ENCODE measurements around the gene EIF4H. TPM values are rescaled to one million over a fixed set of nuclear protein-coding genes. Genes with fewer than 3 reads are reported as not detected.

Gene EIF4H
- total and polyA plus RNA-seq, 2 donors (not counting 3 experiments of a cell fraction or from before 2014, with no cell fraction given), result 406 to 415 TPM

- H3K9me3 ChIP-seq (replicated peaks; ENCODE audit: control insufficient read depth, insufficient read depth, low read length), result no peaks in the 10 kb centered on the region
- POLR2A ChIA-PET, result no interaction called here
- no TSS peak for BruUV-seq (replicated peaks)
- no peak overlapping the region for H3K9ac ChIP-seq (replicated peaks; ENCODE audit: extremely low read depth, insufficient read depth, low read length)
- peaks cover 0 to 4% of the 10 kb centered on the region in 2 experiments for H3K36me3 ChIP-seq (ENCODE audit: control insufficient read depth in 2 of 2, extremely low read depth in 1 of 2, insufficient read depth in 2 of 2, low read length in 2 of 2)
- H2AFZ ChIP-seq (ENCODE audit: low read depth, low read length), result no peak overlapping the region
- H3K4me3 ChIP-seq (replicated peaks in 1 of 3; ENCODE audit: insufficient read depth in 1 of 3, low read depth in 1 of 3, low read length in 3 of 3), result peak overlapping the region in 1 of 3 experiments; percentile 2
- peaks cover 8% of the 10 kb centered on the region for H4K20me1 ChIP-seq (replicated peaks; ENCODE audit: control insufficient read depth, extremely low read depth, insufficient read depth, low read length)
- H3K79me2 ChIP-seq (ENCODE audit: control insufficient read depth, insufficient read depth, low read length), result peaks cover 73% of the 10 kb centered on the region
- intact Hi-C loops (cut with micrococcal nuclease) (loop anchor here (5.0 kb wide), 1 partner anchor 94 kb away; the partner anchor contains the start of gene LIMK1), dilution Hi-C loops (cut with MboI; ENCODE audit: extremely low pct_ligation_motif_present, low sequenced_read_pairs) (no loop called here)
- H3K4me1 ChIP-seq (ENCODE audit: control insufficient read depth, extremely low read depth, insufficient read depth, low read length), result peaks cover 33% of the 10 kb centered on the region
- H3K4me2 ChIP-seq (ENCODE audit: insufficient read depth, low read length), result peak overlapping the region; percentile 56
- TF ChIP-seq POLR2AphosphoS5 (IDR thresholded peaks at IDR 0.05; ENCODE audit: insufficient read depth, low read depth, low read length) (no peak), CTCF (IDR thresholded peaks at IDR 0.05; ENCODE audit: extremely low read depth in 1 of 2, insufficient read depth in 1 of 2, low read depth in 1 of 2, low read length in 2 of 2) (no peak), MAX (IDR thresholded peaks at IDR 0.05; ENCODE audit: insufficient read depth, insufficient read length) (no peak), JUN (IDR thresholded peaks at IDR 0.05; ENCODE audit: borderline replicate concordance, insufficient read depth, insufficient read length, low read depth) (no peak), EZH2 (IDR thresholded peaks at IDR 0.05; ENCODE audit: borderline replicate concordance, low read depth, low read length, severe bottlenecking) (no peak), FOS (IDR thresholded peaks at IDR 0.05; ENCODE audit: borderline replicate concordance, insufficient read depth, low read length) (no peak), GATA2 (IDR thresholded peaks at IDR 0.05; ENCODE audit: insufficient read depth, insufficient read length, low read depth, low read length) (no peak), MYC (IDR thresholded peaks at IDR 0.05; ENCODE audit: low read depth, low read length) (no peak), POLR2A (IDR thresholded peaks at IDR 0.05; ENCODE audit: low read depth, low read length) (no peak)
- peak; percentile 43 for DNase-seq (ENCODE audit: low read depth, low spot score)
- CTCF ChIA-PET, result interaction anchor here (1.6 kb wide), 1 partner anchor 98 kb away, joined by 4 read pairs; no protein-coding TSS in a partner anchor
- peak; percentile 44 for FAIRE-seq
- H3K27me3 ChIP-seq (ENCODE audit: control insufficient read depth in 2 of 2, insufficient read depth in 2 of 2, low read length in 2 of 2), result no peaks in the 10 kb centered on the region
- no peak overlapping the region for H3K27ac ChIP-seq (ENCODE audit: insufficient read depth, low read depth, low read length)
- H3K9me1 ChIP-seq (replicated peaks; ENCODE audit: control insufficient read depth, extremely low read depth, insufficient read depth, low read length), result no peaks in the 10 kb centered on the region
These were observed 2.4 kb downstream of the EIF4H start for GRCh38 chr7:74176555-74176954.
